Activated T-cell treated with anti-CD3 and anti-CD28 coated beads, Interleukin-2, amount 50 U/mL, for 72 hours (primary cell): ENCODE results near the gene ARVCF. TPM values are rescaled to one million over a fixed set of nuclear protein-coding genes. Genes with fewer than 3 reads are reported as not detected.
A peak's percentile ranks its signal among the peaks of the same experiment; 100 is the strongest.

ENCODE experiments used
- ATAC-seq, 2 donors: fragments of 150-1000 bp; cut with Tn5 transposase; replicated peaks in 1 of 2; 2 replicates each; pipeline ENCODE4 v1.10.0; 2021; ENCODE audit warnings: moderate library complexity in 2 of 2, mild to moderate bottlenecking in 1 of 2
- DNase-seq, 2 donors: peaks; one replicate each; pipeline ENCODE4 v3.0.0; 2021 to 2022; ENCODE audit warnings: mixed read lengths in 1 of 2
- H3K27ac Mint-ChIP-seq: one replicate; pipeline ENCODE4 v1.8.0; 2022; ENCODE audit warnings: mild to moderate bottlenecking, moderate library complexity, mixed read lengths
- H3K27me3 Mint-ChIP-seq: one replicate; pipeline ENCODE4 v1.8.0; 2022; ENCODE audit warnings: low read depth, mixed read lengths
- H3K36me3 Mint-ChIP-seq, 2 donors: one replicate each; pipeline ENCODE4 v1.8.0; 2022; ENCODE audit warnings: mixed read lengths in 2 of 2, mild to moderate bottlenecking in 1 of 2; ENCODE audit not compliant: insufficient read depth in 2 of 2
- H3K4me1 Mint-ChIP-seq: one replicate; pipeline ENCODE4 v1.8.0; 2022; ENCODE audit warnings: low read depth, mixed read lengths
- H3K4me3 Mint-ChIP-seq, 2 donors: one replicate each; pipeline ENCODE4 v1.8.0; 2022; ENCODE audit warnings: mild to moderate bottlenecking in 2 of 2, mixed read lengths in 2 of 2, moderate library complexity in 2 of 2
- H3K9me3 Mint-ChIP-seq, 2 donors: one replicate each; pipeline ENCODE4 v1.8.0; 2022; ENCODE audit warnings: mixed read lengths in 2 of 2
- total RNA-seq, 2 donors: library from RNA; stranded (reverse); gene quantifications; one replicate each; pipeline ENCODE4 v1.2.3, GENCODE V29; 2022

Gene ARVCF
- total RNA-seq, 2 donors from 2014 or later, result 1.7 to 5.5 TPM

- Mint-ChIP-seq H3K4me3 (peak overlapping the region; percentile 13 to 29), H3K9me3 (no peaks in the 10 kb centered on the region), H3K27ac (no peak overlapping the region), H3K36me3 (no peaks in the 10 kb centered on the region), H3K4me1 (peaks cover 37% of the 10 kb centered on the region), H3K27me3 (peaks cover 9% of the 10 kb centered on the region)
- ATAC-seq, result no peak
- no peak for DNase-seq
Measured at GRCh38 chr22:20022978-20023613, 6.5 kb upstream of the ARVCF start.

GRCh38 chr22:20022231-20022977 is 5.8 kb upstream of the ARVCF start:
- H3K4me1 Mint-ChIP-seq, result peaks cover 40% of the 10 kb centered on the region
- H3K27ac Mint-ChIP-seq, result peak overlapping the region; percentile 32
- DNase-seq, result no peak
- ATAC-seq, result no peak
- peaks cover 16% of the 10 kb centered on the region for H3K27me3 Mint-ChIP-seq
- H3K9me3 Mint-ChIP-seq, result no peaks in the 10 kb centered on the region
- peak overlapping the region; percentile 91 to 93 for H3K4me3 Mint-ChIP-seq
- no peaks in the 10 kb centered on the region for H3K36me3 Mint-ChIP-seq

- peak in 1 of 2 donors; percentile 12 for ATAC-seq
- Mint-ChIP-seq H3K4me3 (peak overlapping the region; percentile 91 to 93), H3K9me3 (no peaks in the 10 kb centered on the region), H3K4me1 (peaks cover 39% of the 10 kb centered on the region), H3K27me3 (peaks cover 17% of the 10 kb centered on the region), H3K36me3 (no peaks in the 10 kb centered on the region), H3K27ac (peak overlapping the region; percentile 61)
- DNase-seq, result peak; percentile 13 to 31
Measured at GRCh38 chr22:20021196-20022181, 4.9 kb upstream of the ARVCF start.

- DNase-seq, result peak; percentile 94 to 98
- peak; percentile 89 for ATAC-seq
- peaks cover 17% of the 10 kb centered on the region for H3K27me3 Mint-ChIP-seq
- no peaks in the 10 kb centered on the region for H3K36me3 Mint-ChIP-seq
- peak within 1 kb of the TSS; percentile 61 for H3K27ac Mint-ChIP-seq
- H3K9me3 Mint-ChIP-seq, result no peaks in the 10 kb centered on the region
- H3K4me3 Mint-ChIP-seq, result peak within 1 kb of the TSS; percentile 91 to 93
- peaks cover 39% of the 10 kb centered on the region for H3K4me1 Mint-ChIP-seq
Measured at GRCh38 chr22:20020533-20021195, 4.0 kb upstream of the ARVCF start, which contains the start of gene TANGO2. Gene TANGO2, plus strand, starts transcription at chr22:20021110. Its CDS starts 15,689 bp downstream, at chr22:20036799.

- Mint-ChIP-seq H3K36me3 (no peaks in the 10 kb centered on the region), H3K27ac (no peak overlapping the region), H3K27me3 (peaks cover 20% of the 10 kb centered on the region), H3K4me3 (peak overlapping the region; percentile 91 to 93), H3K4me1 (peaks cover 38% of the 10 kb centered on the region), H3K9me3 (no peaks in the 10 kb centered on the region)
- ATAC-seq (no peak), DNase-seq (no peak)
Measured at GRCh38 chr22:20019661-20020532, 3.3 kb upstream of the ARVCF start.

- Mint-ChIP-seq H3K27me3 (peaks cover 25% of the 10 kb centered on the region), H3K27ac (no peak overlapping the region), H3K4me1 (peaks cover 30% of the 10 kb centered on the region), H3K36me3 (no peaks in the 10 kb centered on the region), H3K9me3 (no peaks in the 10 kb centered on the region), H3K4me3 (peak overlapping the region; percentile 86 to 90)
- no peak for ATAC-seq
- DNase-seq, result no peak
Measured at GRCh38 chr22:20018001-20018400, 1.4 kb upstream of the ARVCF start.

GRCh38 chr22:20017622-20017958 is 967 bp upstream of the ARVCF start:
- Mint-ChIP-seq H3K36me3 (no peaks in the 10 kb centered on the region), H3K4me1 (peaks cover 26% of the 10 kb centered on the region), H3K9me3 (no peaks in the 10 kb centered on the region), H3K27ac (no peak overlapping the region), H3K4me3 (peak overlapping the region; percentile 86 to 90), H3K27me3 (peaks cover 25% of the 10 kb centered on the region)
- ATAC-seq (no peak), DNase-seq (no peak)

- H3K27me3 Mint-ChIP-seq, result peaks cover 25% of the 10 kb centered on the region
- DNase-seq, result peak; percentile 48 to 55
- ATAC-seq, result peak; percentile 16
- no peaks in the 10 kb centered on the region for H3K9me3 Mint-ChIP-seq
- H3K27ac Mint-ChIP-seq, result no peak overlapping the region
- no peaks in the 10 kb centered on the region for H3K36me3 Mint-ChIP-seq
- peaks cover 15% of the 10 kb centered on the region for H3K4me1 Mint-ChIP-seq
- H3K4me3 Mint-ChIP-seq, result peak overlapping the region; percentile 32 to 39
Measured at GRCh38 chr22:20015971-20016733, 471 bp downstream of the ARVCF start.

- no peaks in the 10 kb centered on the region for H3K9me3 Mint-ChIP-seq
- H3K4me1 Mint-ChIP-seq, result peaks cover 10% of the 10 kb centered on the region
- ATAC-seq, result no peak
- H3K4me3 Mint-ChIP-seq, result peak overlapping the region; percentile 45 to 69
- DNase-seq, result no peak
- H3K27ac Mint-ChIP-seq, result no peak overlapping the region
- H3K36me3 Mint-ChIP-seq, result no peaks in the 10 kb centered on the region
- H3K27me3 Mint-ChIP-seq, result peaks cover 25% of the 10 kb centered on the region
Measured at GRCh38 chr22:20015187-20015625, 1.4 kb downstream of the ARVCF start.

GRCh38 chr22:20014526-20015186 is 2.0 kb downstream of the ARVCF start:
- ATAC-seq, result no peak
- no peak for DNase-seq

GRCh38 chr22:20013382-20013871 is 3.2 kb downstream of the ARVCF start:
- H3K4me1 Mint-ChIP-seq, result peaks cover 6% of the 10 kb centered on the region
- no peak overlapping the region for H3K27ac Mint-ChIP-seq
- no peak overlapping the region for H3K4me3 Mint-ChIP-seq
- peak; percentile 33 to 62 for DNase-seq
- H3K9me3 Mint-ChIP-seq, result no peaks in the 10 kb centered on the region
- H3K27me3 Mint-ChIP-seq, result peaks cover 19% of the 10 kb centered on the region
- ATAC-seq, result no peak
- no peaks in the 10 kb centered on the region for H3K36me3 Mint-ChIP-seq

More at GRCh38 chr22:20014526-20015186, 2.0 kb downstream of the ARVCF start:
- H3K4me3 Mint-ChIP-seq, result peak overlapping the region in 1 of 2 donors; percentile 69
- no peaks in the 10 kb centered on the region for H3K36me3 Mint-ChIP-seq
- peaks cover 6% of the 10 kb centered on the region for H3K4me1 Mint-ChIP-seq
- peaks cover 25% of the 10 kb centered on the region for H3K27me3 Mint-ChIP-seq
- no peaks in the 10 kb centered on the region for H3K9me3 Mint-ChIP-seq
- no peak overlapping the region for H3K27ac Mint-ChIP-seq
